Central memory CD8-positive, alpha-beta T cell (primary cell): ENCODE results near the gene RBKS.

Source experiments
- ATAC-seq: fragments of 150-1000 bp; cut with Tn5 transposase; replicated peaks from 2 replicates; pipeline ENCODE4 v1.10.0; 2022; ENCODE audit warnings: mild to moderate bottlenecking, moderate FRiP score, moderate number of reproducible peaks; ENCODE audit not compliant: poor library complexity, severe bottlenecking; ENCODE audit errors: extremely low read depth
- DNase-seq, 2 donors: peaks; one replicate each; pipeline ENCODE4 v3.0.0; 2021; ENCODE audit warnings: low spot score in 2 of 2
- H3K27ac Mint-ChIP-seq: one replicate; pipeline ENCODE4 v1.8.0; 2022; ENCODE audit warnings: low read depth, mild to moderate bottlenecking, moderate library complexity, mixed read lengths
- H3K27me3 Mint-ChIP-seq: one replicate; pipeline ENCODE4 v1.8.0; 2022; ENCODE audit warnings: mixed read lengths
- H3K36me3 Mint-ChIP-seq: one replicate; pipeline ENCODE4 v1.8.0; 2022; ENCODE audit warnings: mild to moderate bottlenecking, moderate library complexity, mixed read lengths; ENCODE audit not compliant: insufficient read depth
- H3K4me1 Mint-ChIP-seq: one replicate; pipeline ENCODE4 v1.8.0; 2022; ENCODE audit warnings: mixed read lengths
- H3K4me3 Mint-ChIP-seq: one replicate; pipeline ENCODE4 v1.8.0; 2022; ENCODE audit warnings: mild to moderate bottlenecking, moderate library complexity, mixed read lengths
- H3K9me3 Mint-ChIP-seq: one replicate; pipeline ENCODE4 v1.8.0; 2022; ENCODE audit warnings: mixed read lengths

Gene RBKS

DNA sequence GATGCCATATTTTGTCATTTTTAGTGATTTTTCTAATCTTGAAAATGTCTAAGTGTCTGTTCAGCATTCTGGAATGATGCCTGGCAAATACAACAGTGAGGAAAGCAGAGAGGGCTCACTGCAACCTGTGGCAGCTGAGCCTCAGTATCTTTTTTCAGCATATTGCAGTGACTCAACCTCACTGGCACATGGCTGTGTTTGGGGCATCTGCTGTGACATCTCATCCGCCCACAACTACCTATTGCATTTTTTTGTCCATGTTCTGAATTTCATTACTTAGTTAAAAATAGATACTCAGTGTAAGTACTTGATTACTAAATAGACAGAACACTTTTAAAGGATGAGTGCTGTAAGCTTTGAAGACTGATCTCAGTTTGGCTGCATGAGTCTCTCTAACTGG is 11.0 kb upstream of the RBKS start:
- peaks cover 27% of the 10 kb centered on the region for H3K4me1 Mint-ChIP-seq
- H3K4me3 Mint-ChIP-seq = no peak overlapping the region
- ATAC-seq (no peak), DNase-seq (no peak)
- no peaks in the 10 kb centered on the region for H3K9me3 Mint-ChIP-seq
- peaks cover 23% of the 10 kb centered on the region for H3K36me3 Mint-ChIP-seq
- H3K27me3 Mint-ChIP-seq = no peaks in the 10 kb centered on the region
- H3K27ac Mint-ChIP-seq = peak overlapping the region; percentile 53

DNA sequence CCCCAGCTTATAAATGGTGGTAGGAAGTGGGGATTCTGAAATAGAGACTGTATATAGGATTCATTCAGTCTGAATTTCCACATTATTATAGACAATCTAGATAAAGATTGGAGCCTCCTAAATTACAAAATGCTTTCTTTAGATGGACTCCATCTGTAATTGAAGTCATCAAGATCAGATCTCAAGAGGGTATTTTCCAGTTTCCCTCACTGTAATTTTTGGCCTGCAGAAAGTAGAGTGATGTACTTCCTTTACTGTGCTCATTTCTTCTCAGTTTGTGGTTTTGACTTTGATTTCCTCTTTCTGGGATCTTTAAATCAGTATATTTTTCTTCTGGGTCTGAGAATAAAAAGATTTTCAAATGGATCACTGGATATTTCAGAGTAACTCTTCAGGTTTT is 7.5 kb upstream of the RBKS start:
- H3K4me3 Mint-ChIP-seq = no peak overlapping the region

DNA sequence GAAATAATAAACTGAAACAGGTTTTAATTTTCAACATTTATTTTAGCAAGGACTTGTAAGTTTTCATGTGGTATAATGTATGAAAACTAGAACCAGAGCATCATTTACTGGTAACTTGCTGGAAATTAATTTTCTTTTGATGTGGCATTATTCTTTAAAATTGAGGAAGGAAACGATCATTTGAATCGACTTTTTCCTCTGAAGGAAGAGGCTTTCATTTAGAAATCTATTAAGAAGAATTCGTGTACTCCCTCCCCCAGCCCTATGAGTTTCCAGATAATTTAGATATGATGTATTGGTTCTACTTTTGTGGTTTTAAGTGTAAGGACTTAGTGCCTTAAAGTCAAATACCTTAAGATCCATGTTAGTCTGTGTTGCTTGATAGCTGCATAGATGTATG is 2.8 kb upstream of the RBKS start:
- H3K36me3 Mint-ChIP-seq = peaks cover 40% of the 10 kb centered on the region
- H3K27ac Mint-ChIP-seq = peak overlapping the region; percentile 99
- ATAC-seq (no peak), DNase-seq (no peak)
- peaks cover 63% of the 10 kb centered on the region for H3K4me1 Mint-ChIP-seq
- H3K9me3 Mint-ChIP-seq = no peaks in the 10 kb centered on the region
- no peak overlapping the region for H3K4me3 Mint-ChIP-seq
- H3K27me3 Mint-ChIP-seq = peaks cover 10% of the 10 kb centered on the region

More for the DNA sequence above, 7.5 kb upstream of the RBKS start:
- H3K4me1 Mint-ChIP-seq = peaks cover 41% of the 10 kb centered on the region
- no peaks in the 10 kb centered on the region for H3K27me3 Mint-ChIP-seq
- no peak for DNase-seq
- H3K9me3 Mint-ChIP-seq = no peaks in the 10 kb centered on the region
- peaks cover 27% of the 10 kb centered on the region for H3K36me3 Mint-ChIP-seq
- H3K27ac Mint-ChIP-seq = peak overlapping the region; percentile 60
- ATAC-seq = no peak

DNA sequence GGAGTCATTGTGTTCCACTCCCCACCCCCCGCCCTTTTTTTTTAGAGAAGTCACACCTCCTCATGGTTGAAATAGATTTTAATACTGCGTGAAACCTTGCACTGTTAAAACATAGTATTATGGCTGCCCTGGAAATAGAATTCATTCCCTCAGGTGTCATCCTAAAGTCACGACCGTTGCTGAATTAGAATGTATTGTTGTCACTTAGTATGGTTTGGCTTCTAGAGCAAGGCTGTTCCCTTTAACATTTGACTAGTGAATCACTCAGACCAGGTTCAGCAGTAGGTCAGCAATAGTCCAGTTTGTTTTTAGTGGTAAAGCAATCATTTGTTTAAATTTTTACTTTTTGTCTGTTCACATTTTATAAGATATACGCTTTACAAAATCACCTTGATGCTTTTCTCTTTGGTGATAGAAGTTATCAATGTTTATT is 1.5 kb upstream of the RBKS start:
- Mint-ChIP-seq H3K27me3 (peaks cover 10% of the 10 kb centered on the region), H3K4me3 (peak overlapping the region; percentile 90), H3K4me1 (peaks cover 51% of the 10 kb centered on the region), H3K27ac (peak overlapping the region; percentile 99), H3K36me3 (peaks cover 34% of the 10 kb centered on the region), H3K9me3 (no peaks in the 10 kb centered on the region)
- DNase-seq (no peak), ATAC-seq (no peak)

DNA sequence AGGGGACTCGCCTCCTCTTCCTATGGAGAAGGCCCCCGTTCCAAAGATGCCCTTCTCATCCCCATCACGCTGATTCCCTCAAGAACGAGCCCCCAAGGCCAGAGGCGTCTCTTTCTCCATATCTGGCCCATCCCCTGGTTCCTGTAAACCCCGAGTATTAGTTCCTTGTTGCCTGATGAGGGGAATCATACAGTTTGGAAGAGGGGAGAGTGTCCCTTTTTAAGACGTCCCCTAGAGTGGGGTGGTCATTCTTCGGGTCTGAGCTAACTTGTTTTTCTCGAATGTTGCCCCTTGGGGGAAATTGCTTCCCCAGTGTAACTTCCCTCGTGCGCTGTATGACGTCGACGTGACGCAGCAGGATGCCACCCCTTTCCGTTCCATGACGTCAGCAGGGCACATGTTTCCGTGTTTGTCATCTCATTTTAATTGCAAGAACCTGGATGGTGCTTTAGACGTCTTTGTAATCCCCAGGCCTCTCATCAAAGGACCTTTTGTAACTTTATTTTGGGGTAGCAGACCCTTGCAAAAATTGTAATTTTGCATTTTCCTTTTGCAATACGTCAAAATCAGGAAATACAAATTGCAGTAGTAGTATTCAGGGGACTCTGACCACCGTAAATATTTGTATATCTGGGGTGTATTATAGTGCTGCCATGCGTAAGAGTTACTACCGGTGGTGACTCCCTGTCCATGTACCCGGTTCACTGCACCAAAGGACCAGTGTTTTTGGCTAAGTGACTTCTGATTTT is 911 bp upstream of the RBKS start:
- Mint-ChIP-seq H3K27ac (peak overlapping the region; percentile 99), H3K36me3 (peaks cover 31% of the 10 kb centered on the region), H3K9me3 (no peaks in the 10 kb centered on the region), H3K4me1 (peaks cover 51% of the 10 kb centered on the region), H3K4me3 (peak overlapping the region; percentile 90), H3K27me3 (peaks cover 10% of the 10 kb centered on the region)
- DNase-seq (peak; percentile 95 to 96), ATAC-seq (peak; percentile 60)

DNA sequence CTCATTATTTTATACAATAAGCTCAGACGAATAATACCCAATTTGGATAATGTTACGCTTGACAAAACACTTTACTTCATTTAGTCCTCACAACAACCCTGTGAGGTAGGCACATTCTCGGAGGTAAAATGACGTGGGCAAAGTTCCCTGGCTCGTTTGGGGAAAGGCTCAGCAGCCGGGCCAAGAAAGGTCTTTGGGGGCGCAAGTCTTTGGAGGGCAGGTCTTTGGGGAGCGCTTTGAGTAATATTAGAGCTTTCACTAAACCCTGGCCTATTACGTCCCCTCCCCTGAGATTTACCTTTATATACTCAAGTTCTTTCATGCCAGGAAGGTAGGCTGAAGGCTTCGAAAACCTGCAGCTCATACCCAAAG is 427 bp downstream of the RBKS start:
- Mint-ChIP-seq H3K27me3 (peaks cover 10% of the 10 kb centered on the region), H3K36me3 (peaks cover 26% of the 10 kb centered on the region), H3K9me3 (no peaks in the 10 kb centered on the region), H3K27ac (peak overlapping the region; percentile 99), H3K4me1 (peaks cover 50% of the 10 kb centered on the region), H3K4me3 (peak overlapping the region; percentile 90)
- ATAC-seq (no peak), DNase-seq (no peak)

DNA sequence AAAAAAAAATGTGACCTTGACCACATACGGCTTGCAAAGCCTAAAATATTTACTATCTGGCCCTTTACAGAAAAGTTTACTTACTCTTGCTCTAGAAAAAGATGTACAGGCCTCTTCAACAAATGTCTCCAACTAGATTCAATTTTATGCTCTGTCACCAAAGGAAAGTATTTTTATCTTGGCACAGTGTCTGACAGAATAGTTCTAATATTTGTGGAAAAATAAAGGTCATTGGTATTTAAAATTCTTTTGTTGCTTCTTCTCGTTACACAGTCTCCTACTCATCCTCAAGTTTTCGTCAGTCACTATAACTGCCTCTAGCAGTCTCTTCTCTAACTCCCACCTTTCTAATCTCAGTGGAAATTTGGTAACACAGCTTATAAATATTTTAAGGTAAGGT is 1.4 kb downstream of the RBKS start:
- Mint-ChIP-seq H3K27me3 (peaks cover 10% of the 10 kb centered on the region), H3K27ac (peak overlapping the region; percentile 22), H3K4me3 (no peak overlapping the region), H3K9me3 (no peaks in the 10 kb centered on the region), H3K36me3 (peaks cover 25% of the 10 kb centered on the region), H3K4me1 (peaks cover 40% of the 10 kb centered on the region)
- no peak for ATAC-seq
- no peak for DNase-seq

DNA sequence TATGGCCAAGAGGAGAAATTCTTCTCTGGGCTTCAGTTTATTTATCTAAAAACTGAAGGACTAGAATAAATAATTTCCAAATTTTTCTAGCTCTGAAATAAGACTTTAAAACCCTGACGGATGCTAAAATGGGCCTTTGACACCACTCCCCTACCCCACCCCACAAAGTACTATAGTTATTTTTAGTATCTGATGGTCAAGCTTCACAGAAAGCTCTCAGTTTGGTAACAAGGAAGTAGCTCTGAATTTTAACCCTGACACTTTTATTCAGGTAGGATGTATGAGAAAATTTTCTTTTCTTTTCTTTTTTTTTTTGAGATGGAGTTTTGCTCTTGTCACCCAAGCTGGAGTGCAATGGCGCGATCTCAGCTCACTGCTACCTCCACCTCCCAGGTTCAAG is 2.4 kb downstream of the RBKS start:
- peaks cover 25% of the 10 kb centered on the region for H3K36me3 Mint-ChIP-seq
- H3K27ac Mint-ChIP-seq = no peak overlapping the region
- peaks cover 10% of the 10 kb centered on the region for H3K27me3 Mint-ChIP-seq
- no peak overlapping the region for H3K4me3 Mint-ChIP-seq
- ATAC-seq (no peak), DNase-seq (no peak)
- no peaks in the 10 kb centered on the region for H3K9me3 Mint-ChIP-seq
- H3K4me1 Mint-ChIP-seq = peaks cover 32% of the 10 kb centered on the region

DNA sequence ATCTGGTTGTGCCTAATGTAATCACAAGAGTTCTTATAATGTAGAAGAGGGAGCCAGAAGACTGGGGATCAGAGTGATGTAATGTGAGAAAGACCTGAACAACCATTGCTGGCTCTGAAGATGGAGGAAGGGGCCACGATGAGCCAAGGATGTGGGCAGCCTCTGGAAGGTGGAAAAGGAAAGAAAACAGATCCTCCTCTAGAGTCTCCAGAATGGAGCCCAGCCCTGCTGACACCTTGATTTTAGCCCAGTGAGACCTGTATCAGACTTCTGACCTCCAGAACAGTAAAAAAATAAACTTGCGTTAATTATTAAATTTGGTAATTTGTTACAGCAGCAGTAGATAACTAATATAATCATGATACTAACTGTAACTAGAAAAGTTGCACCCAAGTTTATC is 3.1 kb downstream of the RBKS start:
- H3K27ac Mint-ChIP-seq = no peak overlapping the region
- H3K27me3 Mint-ChIP-seq = peaks cover 10% of the 10 kb centered on the region
- H3K4me3 Mint-ChIP-seq = no peak overlapping the region
- peaks cover 24% of the 10 kb centered on the region for H3K4me1 Mint-ChIP-seq
- H3K36me3 Mint-ChIP-seq = peaks cover 22% of the 10 kb centered on the region
- no peaks in the 10 kb centered on the region for H3K9me3 Mint-ChIP-seq
- no peak for ATAC-seq
- DNase-seq = no peak

DNA sequence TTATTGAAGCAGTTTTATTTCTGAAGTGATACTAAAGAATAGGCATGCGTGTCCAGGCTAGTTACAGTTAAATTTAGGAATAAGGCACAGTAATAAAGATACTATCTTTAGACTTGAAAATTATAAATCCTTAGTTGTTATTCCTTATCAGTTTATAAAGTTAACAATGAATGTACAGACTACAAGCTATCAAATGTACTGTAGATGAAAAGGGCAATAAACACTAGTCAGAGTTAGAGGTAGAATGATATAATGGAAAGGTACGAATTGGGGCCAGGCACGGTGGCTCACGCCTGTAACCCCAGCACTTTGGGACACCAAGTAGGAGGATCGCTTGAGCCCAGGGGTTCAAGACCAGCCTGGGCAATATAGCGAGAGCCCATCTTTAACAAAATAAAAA is 3.9 kb downstream of the RBKS start:
- H3K9me3 Mint-ChIP-seq = no peaks in the 10 kb centered on the region
- DNase-seq (no peak), ATAC-seq (no peak)
- H3K27ac Mint-ChIP-seq = no peak overlapping the region
- H3K36me3 Mint-ChIP-seq = peaks cover 16% of the 10 kb centered on the region
- no peak overlapping the region for H3K4me3 Mint-ChIP-seq
- H3K4me1 Mint-ChIP-seq = peaks cover 17% of the 10 kb centered on the region
- peaks cover 7% of the 10 kb centered on the region for H3K27me3 Mint-ChIP-seq

DNA sequence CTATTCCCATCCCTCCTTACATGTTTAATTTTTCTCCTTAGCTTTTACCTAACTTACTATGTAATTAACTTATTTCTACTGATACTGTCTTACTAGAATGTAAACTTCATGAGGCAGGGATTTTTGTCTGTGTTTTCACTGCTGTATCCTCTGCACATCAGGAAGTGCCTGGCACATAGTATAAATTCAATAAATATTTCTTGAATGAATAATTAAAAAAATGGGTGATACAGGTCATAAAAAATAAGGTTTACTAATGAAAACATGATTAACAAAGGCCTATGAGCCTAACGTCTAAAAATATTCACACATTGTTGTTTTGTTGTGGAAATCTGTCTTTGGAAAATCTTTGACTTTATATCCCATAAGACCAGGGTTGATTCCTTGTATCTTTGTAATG is 4.5 kb downstream of the RBKS start:
- H3K4me3 Mint-ChIP-seq = no peak overlapping the region
- ATAC-seq = no peak

DNA sequence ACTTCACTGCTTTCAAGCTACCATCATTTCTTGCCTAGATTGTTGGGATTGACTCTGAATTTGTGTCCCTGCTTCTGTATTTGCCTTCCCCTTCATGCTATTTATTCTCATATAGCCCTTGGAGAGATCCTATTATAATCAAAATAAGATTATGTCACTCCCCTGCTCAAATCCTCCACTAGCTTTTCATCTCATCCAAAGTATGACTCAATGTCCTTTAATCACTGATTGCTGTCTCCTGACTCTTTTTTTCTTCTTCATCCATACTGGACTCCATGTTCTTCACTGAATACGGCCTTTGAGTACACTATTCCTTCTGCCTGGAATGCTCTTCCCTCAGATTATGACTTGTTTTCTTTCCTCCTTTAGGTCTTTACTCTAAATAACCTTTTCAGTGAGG is 5.0 kb downstream of the RBKS start:
- peaks cover 8% of the 10 kb centered on the region for H3K4me1 Mint-ChIP-seq
- no peaks in the 10 kb centered on the region for H3K27me3 Mint-ChIP-seq
- H3K9me3 Mint-ChIP-seq = no peaks in the 10 kb centered on the region
- H3K27ac Mint-ChIP-seq = peak overlapping the region; percentile 13
- DNase-seq (no peak), ATAC-seq (no peak)
- H3K36me3 Mint-ChIP-seq = peaks cover 6% of the 10 kb centered on the region
- H3K4me3 Mint-ChIP-seq = no peak overlapping the region

More for the DNA sequence above, 4.5 kb downstream of the RBKS start:
- H3K4me1 Mint-ChIP-seq = peaks cover 11% of the 10 kb centered on the region
- peaks cover 10% of the 10 kb centered on the region for H3K36me3 Mint-ChIP-seq
- peak overlapping the region; percentile 13 for H3K27ac Mint-ChIP-seq
- H3K27me3 Mint-ChIP-seq = peaks cover under 1% of the 10 kb centered on the region
- H3K9me3 Mint-ChIP-seq = no peaks in the 10 kb centered on the region
- no peak for DNase-seq

DNA sequence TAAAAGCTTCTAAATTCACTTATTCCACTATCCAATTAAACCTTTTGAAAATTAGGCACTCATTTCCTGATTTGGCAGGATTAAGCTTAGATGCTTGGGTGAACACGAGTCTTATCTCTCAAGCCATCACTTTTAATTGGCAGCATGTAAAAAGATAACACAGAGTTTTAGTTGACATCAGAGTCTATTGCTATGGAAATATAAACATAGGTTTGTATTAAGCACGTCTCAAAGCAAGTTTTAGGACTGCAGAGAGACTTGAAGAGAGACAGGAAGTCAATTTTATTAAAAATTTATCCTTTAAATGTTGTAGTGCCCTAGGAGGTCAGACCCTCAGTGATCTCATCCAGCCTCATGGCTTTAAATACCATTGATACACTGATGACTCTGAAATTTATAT is 5.6 kb downstream of the RBKS start:
- H3K27me3 Mint-ChIP-seq = no peaks in the 10 kb centered on the region
- DNase-seq (no peak), ATAC-seq (no peak)
- no peak overlapping the region for H3K27ac Mint-ChIP-seq
- peaks cover 1% of the 10 kb centered on the region for H3K4me1 Mint-ChIP-seq
- H3K9me3 Mint-ChIP-seq = no peaks in the 10 kb centered on the region
- no peaks in the 10 kb centered on the region for H3K36me3 Mint-ChIP-seq
- no peak overlapping the region for H3K4me3 Mint-ChIP-seq
